Urothelium cell line (cell line): ENCODE measurements around the gene OR6M1.

Source experiments
- DNase-seq: peaks from one replicate; pipeline ENCODE4 v3.0.0; 2011; ENCODE audit warnings: low spot score, mixed read lengths
- FAIRE-seq: peaks from 2 replicates; lab custom pipeline; 2011; peaks lifted over from hg19 to GRCh38; lab: Jason Lieb, UNC

Gene OR6M1

GRCh38 chr11:123806249-123806648 lies at the start of gene OR6M1:
TSS of gene OR6M1 (minus strand) at chr11:123806349. CDS start at chr11:123806349, 0 bp downstream.
- DNase-seq (no peak), FAIRE-seq (no peak)

- no peak for FAIRE-seq
- no peak for DNase-seq
These were observed 46.9 kb upstream of the OR6M1 start for GRCh38 chr11:123853038-123853437.

- no peak for DNase-seq
These were observed 46.2 kb upstream of the OR6M1 start for GRCh38 chr11:123852321-123852720.

GRCh38 chr11:123851110-123851509 lies 45.0 kb upstream of the OR6M1 start:
- no peak for DNase-seq
- no peak for FAIRE-seq

More at GRCh38 chr11:123852321-123852720, 46.2 kb upstream of the OR6M1 start:
- FAIRE-seq: no peak

GRCh38 chr11:123841174-123841573 lies 35.0 kb upstream of the OR6M1 start:
- FAIRE-seq (no peak), DNase-seq (no peak)

- no peak for FAIRE-seq
- DNase-seq: no peak
These were observed 33.0 kb upstream of the OR6M1 start for GRCh38 chr11:123839131-123839530.

- DNase-seq: no peak
- FAIRE-seq: no peak
These were observed 32.5 kb upstream of the OR6M1 start for GRCh38 chr11:123838659-123839058.

- DNase-seq (no peak), FAIRE-seq (no peak)
These were observed 32.0 kb upstream of the OR6M1 start for GRCh38 chr11:123838199-123838598.

- peak; percentile 5 for DNase-seq
- FAIRE-seq: no peak
These were observed 26.9 kb upstream of the OR6M1 start for GRCh38 chr11:123833095-123833494.

GRCh38 chr11:123829745-123830144 lies 23.6 kb upstream of the OR6M1 start:
- no peak for DNase-seq
- FAIRE-seq: no peak

GRCh38 chr11:123822599-123822998 lies 16.4 kb upstream of the OR6M1 start:
- peak; percentile 23 for DNase-seq
- FAIRE-seq: no peak

GRCh38 chr11:123822032-123822431 lies 15.9 kb upstream of the OR6M1 start:
- peak; percentile 6 for DNase-seq
- FAIRE-seq: no peak

- FAIRE-seq (no peak), DNase-seq (no peak)
These were observed 9.0 kb upstream of the OR6M1 start for GRCh38 chr11:123815122-123815521.

GRCh38 chr11:123801765-123802164 lies 4.4 kb downstream of the OR6M1 start:
- DNase-seq (no peak), FAIRE-seq (no peak)

GRCh38 chr11:123800036-123800435 lies 6.1 kb downstream of the OR6M1 start:
- DNase-seq: no peak
- FAIRE-seq: no peak

GRCh38 chr11:123799438-123799837 lies 6.7 kb downstream of the OR6M1 start:
- no peak for DNase-seq

GRCh38 chr11:123798513-123799252 lies 7.5 kb downstream of the OR6M1 start:
- DNase-seq (no peak), FAIRE-seq (no peak)

More at GRCh38 chr11:123799438-123799837, 6.7 kb downstream of the OR6M1 start:
- no peak for FAIRE-seq

- FAIRE-seq (no peak), DNase-seq (no peak)
These were observed 8.1 kb downstream of the OR6M1 start for GRCh38 chr11:123798079-123798478.

- DNase-seq (no peak), FAIRE-seq (no peak)
These were observed 8.6 kb downstream of the OR6M1 start for GRCh38 chr11:123797541-123797940.

GRCh38 chr11:123797114-123797513 lies 9.0 kb downstream of the OR6M1 start:
- DNase-seq (no peak), FAIRE-seq (no peak)

- no peak for DNase-seq
- FAIRE-seq: no peak
These were observed 9.9 kb downstream of the OR6M1 start for GRCh38 chr11:123796226-123796625.

GRCh38 chr11:123783536-123783935 lies 22.6 kb downstream of the OR6M1 start:
- FAIRE-seq (no peak), DNase-seq (no peak)

GRCh38 chr11:123778511-123778910 lies 27.6 kb downstream of the OR6M1 start:
- DNase-seq (no peak), FAIRE-seq (no peak)
